Putamen (tissue), 1 donor: ENCODE results near the gene SLC7A8.
A peak's percentile ranks its signal among the peaks of the same experiment; 100 is the strongest.
"Not testable (repeated sequence)": the region's sequence is repeated elsewhere in the genome, so short reads cannot be mapped to it uniquely, and the experiment has no call there.

ENCODE experiments used
- DNase-seq: peaks from one replicate; pipeline ENCODE4 v3.0.0-alpha.2; 2016; ENCODE audit warnings: low spot score

The SLC7A8 gene

GRCh38 chr14:23183479-23183878 is at the start of gene SLC7A8:
Gene SLC7A8 (minus strand): TSS chr14:23183660. CDS start chr14:23182914, 746 bp downstream.
- peak; percentile 73 for DNase-seq

- DNase-seq, result not testable (repeated sequence)
These were observed 48.9 kb upstream of the SLC7A8 start for GRCh38 chr14:23232241-23232808.

- no peak for DNase-seq
These were observed 45.4 kb upstream of the SLC7A8 start for GRCh38 chr14:23228812-23229211.

DNA sequence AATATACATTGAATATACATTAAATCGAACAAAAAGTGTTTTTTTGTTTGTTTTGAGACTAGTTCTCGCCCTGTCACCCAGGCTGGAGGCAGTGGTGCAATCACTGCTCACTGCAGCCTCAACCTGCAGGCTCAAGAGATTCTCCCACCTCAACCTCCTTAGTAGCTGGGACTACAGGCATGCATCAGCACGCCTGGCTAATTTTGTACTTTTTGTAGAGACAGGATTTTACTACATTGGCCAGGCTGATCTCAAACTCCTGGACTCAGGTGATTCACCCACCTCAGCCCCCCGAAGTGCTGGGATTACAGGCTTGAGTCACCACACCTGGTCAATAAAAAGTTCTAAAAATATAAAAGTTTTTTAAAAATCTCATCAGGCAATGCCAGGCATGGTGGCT is 44.1 kb upstream of the SLC7A8 start:
- no peak for DNase-seq

- not testable (repeated sequence) for DNase-seq
These were observed 41.5 kb upstream of the SLC7A8 start for GRCh38 chr14:23224958-23225357.

GRCh38 chr14:23219075-23219474 is 35.6 kb upstream of the SLC7A8 start:
- no peak for DNase-seq

DNA sequence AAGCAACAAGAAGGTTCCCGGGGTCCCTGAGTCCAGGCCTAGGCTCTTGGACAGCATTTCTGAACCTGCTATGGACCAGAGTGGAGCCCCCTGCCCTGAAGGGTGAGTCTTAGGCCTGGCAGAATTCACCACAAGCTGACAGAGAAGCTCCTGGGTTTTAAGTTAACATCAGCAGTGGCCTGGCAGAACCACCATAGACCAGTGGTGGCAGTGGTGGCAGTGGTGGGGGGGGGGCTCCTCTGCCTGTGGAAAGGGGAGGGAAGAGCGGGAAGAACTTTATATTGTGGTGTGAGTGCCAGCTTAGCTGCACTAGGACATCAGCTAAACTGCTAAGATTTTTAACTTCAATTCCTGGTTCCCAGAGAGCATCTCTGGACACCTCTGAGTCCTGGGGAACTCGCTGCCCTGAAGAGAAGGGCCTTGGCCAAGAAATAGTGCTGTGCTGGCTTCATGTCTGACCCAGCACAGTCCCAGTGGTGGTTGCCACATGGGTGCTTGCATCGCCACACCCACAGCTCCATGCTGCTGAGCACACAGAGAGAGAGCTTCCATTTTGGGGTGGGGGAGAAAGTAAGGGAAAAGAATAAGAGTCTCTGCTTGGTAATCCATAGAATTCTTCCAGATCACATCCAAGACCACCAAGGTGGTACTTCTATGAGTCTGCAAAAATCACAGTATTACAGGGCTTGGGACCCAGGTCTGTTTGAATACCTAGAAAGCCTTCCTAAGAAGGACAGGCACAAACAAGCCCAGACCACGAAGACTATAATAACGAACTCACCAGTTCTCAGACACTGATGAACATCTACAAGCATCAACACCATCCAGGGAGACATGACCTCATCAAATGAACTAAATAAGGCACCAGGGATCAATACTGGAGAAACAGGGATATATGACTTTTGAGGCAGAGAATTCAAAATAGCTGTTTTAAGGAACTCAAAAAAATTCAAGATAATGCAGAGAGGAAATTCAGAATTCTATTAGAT is 33.9 kb upstream of the SLC7A8 start:
- no peak for DNase-seq

DNA sequence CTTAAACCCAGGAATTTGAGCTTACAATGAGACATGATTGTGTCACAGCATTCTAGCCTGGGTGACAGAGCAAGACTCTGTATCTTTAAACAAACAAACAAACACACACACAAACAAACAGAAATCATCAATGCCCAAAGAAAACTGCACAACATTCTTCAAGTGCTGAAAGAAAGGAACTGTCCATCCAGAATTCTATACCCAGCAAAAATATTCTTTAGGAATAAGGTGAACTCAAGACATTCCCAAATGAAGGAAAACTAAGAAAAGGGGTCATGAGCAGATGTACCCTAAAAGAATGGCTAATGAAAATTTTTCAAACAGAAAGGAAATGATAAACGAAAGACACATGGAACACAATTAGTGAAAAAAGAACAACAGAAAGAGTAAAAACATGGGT is 32.0 kb upstream of the SLC7A8 start:
- DNase-seq, result no peak

DNA sequence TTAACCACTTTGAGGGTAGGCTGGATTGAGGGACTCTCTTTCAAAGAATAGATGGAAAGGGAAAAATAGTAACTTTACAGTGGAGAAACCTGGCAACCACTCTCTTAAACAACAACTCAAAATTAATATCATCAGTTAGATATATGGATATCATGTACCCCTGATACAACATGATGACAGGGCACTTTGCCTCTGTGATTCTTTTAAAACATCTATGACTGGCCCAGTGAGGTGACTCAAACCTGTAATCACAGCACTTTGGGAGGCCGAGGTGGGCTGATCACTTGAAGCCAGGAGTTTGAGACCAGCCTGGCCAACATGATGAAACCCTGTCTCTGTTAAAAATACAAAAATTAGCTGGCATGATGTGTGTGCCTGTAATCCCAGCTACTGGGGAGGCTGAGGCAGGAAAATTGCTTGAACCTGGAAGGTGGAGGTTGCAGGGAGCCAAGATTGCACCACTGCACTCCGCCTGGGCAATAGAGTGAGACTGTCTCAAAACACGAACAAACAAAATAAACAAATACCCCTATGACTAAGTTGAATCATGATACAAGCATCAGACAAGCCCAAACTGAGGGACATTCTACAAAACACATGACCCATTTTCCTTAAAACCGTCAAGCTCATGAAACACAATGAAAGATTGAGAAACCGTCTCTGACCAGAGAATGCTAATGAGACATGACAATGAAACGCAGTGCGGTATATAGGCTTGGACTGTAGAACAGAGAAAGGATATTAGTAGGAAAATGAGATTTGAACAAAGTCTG is 26.4 kb upstream of the SLC7A8 start:
- no peak for DNase-seq

DNA sequence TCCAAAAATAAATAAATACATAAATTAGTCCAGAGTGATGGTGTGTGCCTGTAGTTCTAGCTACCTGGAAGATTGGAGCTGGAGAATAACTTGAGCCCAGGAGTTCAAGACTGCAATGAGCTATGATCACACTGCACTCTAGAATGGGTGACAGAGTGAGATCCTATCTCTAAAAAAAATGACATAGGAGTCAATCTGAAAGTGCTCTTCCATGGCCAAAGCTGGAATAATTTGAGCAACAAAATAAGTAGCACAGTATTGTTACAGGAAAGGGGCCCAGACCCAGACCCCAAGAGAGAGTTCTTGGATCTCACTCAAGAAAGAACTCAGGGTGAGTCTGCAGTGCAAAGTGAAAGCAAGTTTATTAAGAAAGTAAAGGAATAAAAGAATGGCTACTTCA is 24.9 kb upstream of the SLC7A8 start:
- no peak for DNase-seq

DNA sequence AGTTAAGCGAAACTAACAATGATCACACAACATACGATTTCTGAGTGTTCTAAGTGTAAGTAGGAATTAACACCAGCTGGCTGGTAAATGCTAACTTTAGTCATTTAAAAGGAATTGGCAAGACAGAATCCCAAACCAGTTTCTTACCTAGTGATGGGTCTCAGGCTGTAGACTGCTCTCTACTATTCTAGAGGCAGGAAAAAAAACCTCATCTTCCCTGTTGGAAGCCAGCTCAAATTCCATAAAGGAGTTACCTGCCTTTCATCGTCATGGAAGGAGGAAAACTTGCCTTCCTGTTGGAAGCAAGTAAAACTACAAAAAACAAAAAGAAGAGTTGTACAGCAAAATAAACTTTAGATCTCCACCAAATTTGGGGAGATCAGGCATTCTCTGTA is 23.7 kb upstream of the SLC7A8 start:
- no peak for DNase-seq

DNA sequence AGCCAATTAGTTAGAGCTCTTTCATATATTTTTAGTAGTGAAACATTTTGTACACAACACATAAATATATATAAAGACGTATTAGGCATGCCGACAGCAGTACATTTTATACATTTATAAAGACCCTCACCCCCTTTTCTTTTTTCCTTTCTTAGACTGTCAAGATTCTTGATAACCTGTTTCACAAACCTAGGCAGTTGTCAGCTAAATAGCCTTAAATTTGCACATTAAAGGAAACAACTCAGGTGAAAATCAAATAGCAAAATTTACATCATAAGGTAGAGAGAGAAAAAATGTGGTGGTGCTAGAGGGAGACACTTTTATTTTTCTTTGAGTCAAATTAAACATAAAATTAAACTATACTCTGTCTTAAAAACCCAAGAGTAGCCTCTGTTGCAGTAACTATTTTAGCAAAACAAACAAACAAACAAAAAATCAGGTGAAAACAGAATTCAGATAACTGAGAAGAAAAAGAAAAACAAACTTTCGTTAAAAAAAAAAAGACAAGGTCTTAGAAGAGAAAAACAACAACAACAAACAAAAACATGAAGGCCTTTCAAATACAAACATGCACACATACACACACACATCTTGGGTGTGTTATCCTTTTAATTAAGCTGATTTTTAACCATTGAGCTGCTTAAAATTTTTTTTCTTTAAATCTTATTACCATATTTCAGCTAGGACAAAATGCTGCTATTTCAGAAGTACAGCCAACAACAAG is 23.1 kb upstream of the SLC7A8 start:
- DNase-seq, result no peak

GRCh38 chr14:23202001-23202400 is 18.5 kb upstream of the SLC7A8 start:
- DNase-seq, result no peak

GRCh38 chr14:23199141-23199540 is 15.7 kb upstream of the SLC7A8 start:
- DNase-seq, result not testable (repeated sequence)

- not testable (repeated sequence) for DNase-seq
These were observed 13.0 kb upstream of the SLC7A8 start for GRCh38 chr14:23196487-23196886.

DNA sequence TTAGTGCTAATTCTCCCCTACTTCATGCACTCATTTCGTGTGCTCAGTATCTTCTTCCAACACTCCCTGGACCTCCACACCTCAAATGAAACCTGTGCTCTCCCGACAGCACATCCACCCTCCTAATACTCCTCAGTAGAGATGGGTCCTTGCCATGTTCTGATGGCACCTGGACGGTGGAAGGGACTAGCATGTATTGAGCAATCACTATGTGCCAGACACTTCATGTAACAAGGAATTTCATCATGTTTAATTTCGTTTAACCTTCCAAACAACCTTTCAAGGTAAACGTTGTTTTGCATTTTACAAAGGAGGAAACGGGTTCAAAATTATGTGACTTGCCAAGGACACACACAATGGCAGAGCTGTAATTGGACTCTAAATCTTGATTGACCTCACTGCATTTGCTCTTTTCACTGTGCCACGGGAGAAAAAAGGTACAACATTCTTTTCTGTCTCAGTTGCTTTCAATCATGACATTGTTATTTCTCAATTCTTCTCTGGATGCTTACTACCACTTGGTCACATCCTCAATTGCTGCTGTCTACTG is 12.2 kb upstream of the SLC7A8 start:
- DNase-seq, result no peak

- no peak for DNase-seq
These were observed 10.0 kb upstream of the SLC7A8 start for GRCh38 chr14:23193432-23193831.

GRCh38 chr14:23187925-23188324 is 4.5 kb upstream of the SLC7A8 start:
- DNase-seq, result no peak

DNA sequence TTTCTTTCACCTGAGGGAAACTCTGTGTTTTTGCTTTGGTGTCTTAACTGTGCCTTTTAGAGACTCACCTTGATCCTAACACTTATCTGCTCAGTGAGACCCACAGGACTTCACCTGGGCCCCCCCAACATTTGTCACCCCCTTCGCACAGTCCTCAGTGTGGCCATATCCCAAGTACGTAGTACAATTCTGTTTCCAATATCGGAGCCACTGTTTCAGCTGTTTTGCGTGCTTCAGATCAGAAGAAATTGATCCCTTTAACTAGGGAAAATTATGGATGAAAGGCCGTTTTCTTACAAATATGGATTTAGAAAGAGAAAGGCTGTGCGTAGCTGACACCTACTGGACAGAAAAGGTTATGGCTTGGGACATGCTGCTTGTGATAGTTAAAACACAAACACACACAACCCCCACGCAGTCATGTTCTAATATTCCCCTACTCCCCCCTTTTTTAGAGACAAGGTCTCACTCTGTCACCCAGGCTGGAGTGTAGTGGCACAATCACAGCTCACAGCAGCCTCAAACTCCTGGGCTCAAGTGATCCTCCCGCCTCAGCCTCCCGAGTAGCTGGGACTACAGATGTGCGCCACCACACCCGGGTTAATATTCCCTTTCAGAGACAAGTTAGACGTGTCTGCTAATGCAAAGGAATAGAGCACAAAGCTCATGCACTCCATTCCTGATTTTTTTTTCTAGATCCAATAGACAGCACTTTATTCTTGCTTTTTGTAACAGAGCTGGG is 3.6 kb upstream of the SLC7A8 start:
- no peak for DNase-seq

- DNase-seq, result no peak
These were observed 1.6 kb upstream of the SLC7A8 start for GRCh38 chr14:23185063-23185462.

DNA sequence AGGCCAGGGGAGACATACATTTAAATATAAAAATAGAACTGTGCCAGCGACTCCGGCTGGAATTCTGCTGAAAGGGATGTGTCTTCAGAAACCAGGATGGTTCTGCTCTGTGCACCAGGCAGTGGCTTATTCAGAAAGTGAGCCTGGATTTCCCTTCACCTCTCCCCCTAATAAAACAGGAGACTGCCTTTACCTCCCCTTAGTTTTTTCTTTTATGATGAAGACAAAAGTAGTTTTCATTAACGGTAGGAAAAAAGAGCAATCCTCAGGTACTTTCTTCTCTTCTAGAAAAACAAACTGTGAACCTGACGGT is 346 bp downstream of the SLC7A8 start:
- DNase-seq, result no peak
